Upper lobe of left lung (tissue), 4 donors: ENCODE data around the gene ZNF117.

ENCODE experiments used
- CTCF ChIP-seq, 6 experiments: fragments of 450-650 bp in 4 of 6; fragments of 200-600 bp in 2 of 6; sonication (generic) in 2 of 6; IDR thresholded peaks; one replicate each; pipeline ENCODE4 v1.5.1; 2016 to 2019; ENCODE audit warnings: antibody characterized with exemption in 6 of 6
- EP300 ChIP-seq, 4 donors: sonication (generic); formaldehyde crosslinking; IDR thresholded peaks; one replicate each; pipeline ENCODE4 v1.5.1; 2017; ENCODE audit warnings: antibody characterized with exemption in 4 of 4, control low read depth in 2 of 4
- POLR2A ChIP-seq, 4 donors: fragments of 450-650 bp; IDR thresholded peaks; one replicate each; pipeline ENCODE4 v1.5.1; 2016 to 2017; ENCODE audit warnings: antibody characterized with exemption in 4 of 4, mild to moderate bottlenecking in 2 of 4
- POLR2AphosphoS5 ChIP-seq, 2 donors: sonication (generic); formaldehyde crosslinking; IDR thresholded peaks; one replicate each; pipeline ENCODE4 v1.5.1; 2017; ENCODE audit warnings: antibody characterized with exemption in 2 of 2

GRCh38 chr7:64992971-64993370 lies 2.1 kb upstream of the ZNF117 start:
- TF ChIP-seq POLR2AphosphoS5 (IDR thresholded peaks at IDR 0.05) (no peak), CTCF (IDR thresholded peaks at IDR 0.05) (no peak), EP300 (IDR thresholded peaks at IDR 0.05) (no peak), POLR2A (IDR thresholded peaks at IDR 0.05) (no peak)
